GM18502 (cell line): ENCODE data around the gene PIK3C2G.
A peak's percentile ranks its signal among the peaks of the same experiment; 100 is the strongest.
"Not testable (repeated sequence)": the region's sequence is repeated elsewhere in the genome, so short reads cannot be mapped to it uniquely, and the experiment has no call there.

Experiments used
- ATAC-seq: cut with Tn5 transposase; IDR thresholded peaks from one replicate; pipeline ENCODE4 v1.9.1; 2021; ENCODE audit warnings: mild to moderate bottlenecking; ENCODE audit not compliant: unreplicated experiment, poor library complexity

Gene PIK3C2G, protein sequence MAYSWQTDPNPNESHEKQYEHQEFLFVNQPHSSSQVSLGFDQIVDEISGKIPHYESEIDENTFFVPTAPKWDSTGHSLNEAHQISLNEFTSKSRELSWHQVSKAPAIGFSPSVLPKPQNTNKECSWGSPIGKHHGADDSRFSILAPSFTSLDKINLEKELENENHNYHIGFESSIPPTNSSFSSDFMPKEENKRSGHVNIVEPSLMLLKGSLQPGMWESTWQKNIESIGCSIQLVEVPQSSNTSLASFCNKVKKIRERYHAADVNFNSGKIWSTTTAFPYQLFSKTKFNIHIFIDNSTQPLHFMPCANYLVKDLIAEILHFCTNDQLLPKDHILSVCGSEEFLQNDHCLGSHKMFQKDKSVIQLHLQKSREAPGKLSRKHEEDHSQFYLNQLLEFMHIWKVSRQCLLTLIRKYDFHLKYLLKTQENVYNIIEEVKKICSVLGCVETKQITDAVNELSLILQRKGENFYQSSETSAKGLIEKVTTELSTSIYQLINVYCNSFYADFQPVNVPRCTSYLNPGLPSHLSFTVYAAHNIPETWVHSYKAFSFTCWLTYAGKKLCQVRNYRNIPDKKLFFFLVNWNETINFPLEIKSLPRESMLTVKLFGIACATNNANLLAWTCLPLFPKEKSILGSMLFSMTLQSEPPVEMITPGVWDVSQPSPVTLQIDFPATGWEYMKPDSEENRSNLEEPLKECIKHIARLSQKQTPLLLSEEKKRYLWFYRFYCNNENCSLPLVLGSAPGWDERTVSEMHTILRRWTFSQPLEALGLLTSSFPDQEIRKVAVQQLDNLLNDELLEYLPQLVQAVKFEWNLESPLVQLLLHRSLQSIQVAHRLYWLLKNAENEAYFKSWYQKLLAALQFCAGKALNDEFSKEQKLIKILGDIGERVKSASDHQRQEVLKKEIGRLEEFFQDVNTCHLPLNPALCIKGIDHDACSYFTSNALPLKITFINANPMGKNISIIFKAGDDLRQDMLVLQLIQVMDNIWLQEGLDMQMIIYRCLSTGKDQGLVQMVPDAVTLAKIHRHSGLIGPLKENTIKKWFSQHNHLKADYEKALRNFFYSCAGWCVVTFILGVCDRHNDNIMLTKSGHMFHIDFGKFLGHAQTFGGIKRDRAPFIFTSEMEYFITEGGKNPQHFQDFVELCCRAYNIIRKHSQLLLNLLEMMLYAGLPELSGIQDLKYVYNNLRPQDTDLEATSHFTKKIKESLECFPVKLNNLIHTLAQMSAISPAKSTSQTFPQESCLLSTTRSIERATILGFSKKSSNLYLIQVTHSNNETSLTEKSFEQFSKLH (N-terminal part only)

DNA sequence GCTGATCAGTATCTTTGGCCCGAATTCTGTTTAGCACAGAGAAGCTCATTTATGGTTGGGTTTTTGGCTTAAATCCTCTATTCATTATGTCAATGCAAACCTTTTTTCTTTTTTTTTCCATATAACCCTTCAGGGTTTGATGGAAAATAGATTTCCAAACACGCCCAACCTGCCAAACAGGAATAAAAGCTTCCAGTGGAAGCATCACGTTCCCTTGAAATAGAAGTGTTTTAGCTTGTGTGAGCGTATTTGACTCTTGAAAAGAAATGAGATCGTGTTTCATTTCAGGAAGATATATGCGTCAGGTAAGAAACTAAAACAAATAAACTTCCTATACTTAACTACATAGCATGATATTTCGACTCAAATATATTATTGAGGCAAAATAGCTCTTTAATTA, at the start of gene PIK3C2G:
PIK3C2G (plus strand) TSS at position 246 of the 400 bp plus-strand sequence. CDS start 20,564 bp downstream, outside the sequence.
- ATAC-seq, result no peak

GRCh38 chr12:18217966-18218365, 43.4 kb upstream of the PIK3C2G start:
- no peak for ATAC-seq

DNA sequence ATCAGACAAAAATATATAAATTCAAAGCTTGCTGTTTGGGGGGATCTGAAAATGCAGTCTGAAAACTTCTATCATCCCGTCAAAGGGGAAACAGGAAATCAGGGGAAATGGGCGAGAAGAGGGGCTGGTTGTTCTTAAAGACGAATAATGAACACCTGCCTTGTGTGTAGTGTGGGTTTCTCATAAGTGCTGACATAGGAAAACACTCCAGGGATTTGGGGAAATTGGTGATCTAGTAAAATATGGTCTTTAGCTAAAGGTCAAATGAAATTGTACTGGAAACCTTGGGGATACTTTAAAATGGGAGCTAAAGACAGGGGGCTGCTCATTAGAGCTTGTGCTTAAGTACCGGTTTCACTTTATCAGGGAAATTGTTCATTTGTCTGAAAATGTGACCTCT, 39.6 kb upstream of the PIK3C2G start:
- no peak for ATAC-seq

DNA sequence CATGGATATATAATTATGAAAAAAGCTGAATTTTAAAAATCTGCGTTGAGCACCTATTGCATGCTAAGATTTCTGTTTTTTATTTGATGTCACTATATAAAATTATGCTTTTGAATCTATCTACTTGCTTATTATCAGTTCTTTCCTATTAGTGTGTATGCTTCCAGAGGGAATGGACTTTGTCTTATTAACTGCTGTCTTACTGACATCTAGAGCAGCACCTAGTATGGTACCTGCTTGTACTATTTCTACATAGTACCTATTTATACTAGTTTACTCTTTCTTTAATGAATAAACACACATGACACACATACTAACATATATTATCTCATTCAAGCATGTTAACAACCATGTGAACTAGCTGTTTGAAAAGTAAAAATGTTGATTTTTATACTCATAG, 38.6 kb upstream of the PIK3C2G start:
- no peak for ATAC-seq

DNA sequence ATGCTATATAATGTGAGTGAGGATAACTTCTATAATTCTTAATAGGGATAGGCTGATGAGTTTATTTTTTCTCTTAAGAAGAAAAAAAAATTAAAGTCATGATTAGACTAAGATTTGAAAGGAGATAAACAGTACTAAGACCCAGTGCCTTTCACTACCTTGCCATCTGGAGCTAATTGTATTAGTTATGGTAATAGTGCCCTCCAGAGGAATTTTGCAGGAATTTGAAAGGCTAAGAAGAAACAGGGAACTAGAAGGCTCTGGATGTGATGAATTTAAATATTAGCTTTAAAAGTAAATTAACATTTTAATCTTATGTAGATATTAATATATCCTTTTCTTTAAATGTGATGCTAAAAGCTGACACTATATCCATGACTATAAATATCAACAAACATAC, 36.6 kb upstream of the PIK3C2G start:
- peak; percentile 74 for ATAC-seq

GRCh38 chr12:18239526-18239925, 21.8 kb upstream of the PIK3C2G start:
- no peak for ATAC-seq

DNA sequence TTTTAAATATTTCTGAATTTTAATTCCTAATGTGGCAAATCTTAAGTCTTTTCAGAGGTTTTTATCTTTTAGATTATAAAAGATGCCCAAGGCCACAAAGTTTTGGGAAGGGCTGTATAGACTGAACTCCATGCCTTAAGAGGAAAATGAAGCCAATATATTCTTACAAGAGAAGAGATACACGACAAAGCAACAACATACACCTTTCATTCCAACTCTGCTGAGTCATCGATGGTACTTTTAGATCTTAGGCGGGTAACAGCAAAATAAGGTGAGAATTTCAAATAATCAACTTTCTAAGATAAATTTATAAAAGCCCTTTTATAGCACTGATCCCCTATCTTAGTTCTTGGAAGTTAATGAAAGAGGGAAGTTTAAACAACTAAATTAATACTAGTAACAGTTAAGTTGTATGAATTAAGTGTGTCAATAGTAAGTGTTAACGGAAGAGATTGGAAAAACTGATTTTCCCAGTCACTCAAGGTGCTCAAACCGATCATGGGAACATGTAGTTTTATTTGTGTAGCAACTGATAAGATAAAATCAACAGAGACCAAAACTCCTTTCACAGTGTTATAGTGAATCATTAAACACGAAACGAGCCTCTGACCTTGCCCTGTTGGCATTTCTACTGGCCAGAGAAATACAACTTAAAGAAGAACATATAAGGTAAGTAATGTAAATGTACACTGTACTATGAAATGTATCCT, 18.8 kb upstream of the PIK3C2G start:
- ATAC-seq, result no peak

GRCh38 chr12:18243238-18243637, 18.1 kb upstream of the PIK3C2G start:
- ATAC-seq, result no peak

DNA sequence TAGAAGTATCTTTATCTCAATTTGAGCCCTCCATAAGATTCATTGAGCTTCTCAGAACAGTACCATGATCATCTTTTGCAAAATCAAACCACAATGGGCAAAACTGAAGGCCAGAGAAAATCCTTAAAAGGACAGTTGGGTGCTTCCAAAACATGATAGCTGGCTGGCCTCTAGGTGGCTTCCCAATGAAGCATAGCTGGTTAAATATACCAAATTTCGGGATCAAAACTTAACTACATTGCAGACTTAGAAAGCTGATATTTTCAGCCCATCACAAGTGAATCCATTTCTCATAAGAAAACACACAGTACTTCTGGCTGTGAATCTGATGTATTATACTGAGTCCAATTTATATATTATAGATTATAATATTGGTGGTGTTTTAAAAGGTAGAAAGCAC, 15.3 kb upstream of the PIK3C2G start:
- ATAC-seq, result no peak

- no peak for ATAC-seq
Measured at GRCh38 chr12:18250313-18250916, 10.9 kb upstream of the PIK3C2G start.

DNA sequence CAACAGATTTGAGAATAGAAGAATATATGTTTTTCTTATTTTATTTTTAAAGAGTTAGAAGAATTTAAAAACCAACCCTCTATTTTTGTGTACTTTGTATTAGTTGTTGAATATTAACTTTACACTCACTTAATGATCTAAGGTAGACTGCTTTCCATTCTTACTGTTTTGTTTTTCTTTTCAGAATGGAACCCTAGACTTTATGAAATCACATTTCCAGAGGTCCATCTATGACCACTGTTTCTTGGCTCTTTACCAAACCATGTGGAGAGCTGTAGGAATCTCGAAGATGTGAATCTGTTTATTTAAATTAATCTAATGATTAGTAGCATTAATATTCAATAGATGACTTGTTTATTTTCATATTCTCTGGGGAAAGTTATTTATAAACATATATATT, 7.2 kb upstream of the PIK3C2G start:
- ATAC-seq, result no peak

DNA sequence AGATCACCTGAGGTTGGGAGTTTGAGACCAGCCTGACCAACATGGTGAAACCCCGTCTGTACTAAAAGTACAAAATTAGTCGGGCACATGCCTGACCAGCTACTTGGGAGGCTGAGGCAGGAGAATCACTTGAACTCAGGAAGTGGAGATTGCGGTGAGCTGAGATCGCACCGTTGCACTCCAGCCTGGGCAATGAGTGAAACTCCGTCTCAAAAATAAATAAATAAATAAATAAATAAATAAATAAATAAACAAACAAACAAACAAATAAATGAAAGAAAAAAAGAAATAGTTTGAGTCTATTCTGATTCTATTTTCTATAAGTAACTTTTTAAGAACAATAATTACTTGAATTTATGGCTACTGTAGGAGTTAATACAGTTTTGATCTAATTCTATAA, 6.3 kb upstream of the PIK3C2G start:
- ATAC-seq, result not testable (repeated sequence)

- ATAC-seq, result no peak
Measured at GRCh38 chr12:18257251-18257650, 4.1 kb upstream of the PIK3C2G start.

DNA sequence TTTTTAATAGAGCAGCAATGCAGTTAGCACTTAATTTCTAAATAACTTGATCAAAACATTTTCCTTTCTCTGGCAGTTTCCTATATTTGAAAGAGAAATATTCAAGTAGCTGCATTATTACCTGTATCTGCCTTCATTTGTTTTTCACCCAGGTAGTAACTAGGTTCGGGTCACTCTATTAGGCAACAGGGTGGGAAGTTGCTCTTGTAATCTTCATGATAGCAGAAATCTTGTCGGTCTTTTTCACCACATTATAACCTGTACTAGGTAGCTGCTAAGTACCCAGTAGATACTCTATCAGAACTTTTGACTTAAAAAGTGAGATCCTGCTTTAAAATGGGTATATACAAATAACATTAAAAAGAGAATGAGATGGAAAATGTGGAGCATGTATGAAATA, 2.4 kb upstream of the PIK3C2G start:
- ATAC-seq, result no peak

DNA sequence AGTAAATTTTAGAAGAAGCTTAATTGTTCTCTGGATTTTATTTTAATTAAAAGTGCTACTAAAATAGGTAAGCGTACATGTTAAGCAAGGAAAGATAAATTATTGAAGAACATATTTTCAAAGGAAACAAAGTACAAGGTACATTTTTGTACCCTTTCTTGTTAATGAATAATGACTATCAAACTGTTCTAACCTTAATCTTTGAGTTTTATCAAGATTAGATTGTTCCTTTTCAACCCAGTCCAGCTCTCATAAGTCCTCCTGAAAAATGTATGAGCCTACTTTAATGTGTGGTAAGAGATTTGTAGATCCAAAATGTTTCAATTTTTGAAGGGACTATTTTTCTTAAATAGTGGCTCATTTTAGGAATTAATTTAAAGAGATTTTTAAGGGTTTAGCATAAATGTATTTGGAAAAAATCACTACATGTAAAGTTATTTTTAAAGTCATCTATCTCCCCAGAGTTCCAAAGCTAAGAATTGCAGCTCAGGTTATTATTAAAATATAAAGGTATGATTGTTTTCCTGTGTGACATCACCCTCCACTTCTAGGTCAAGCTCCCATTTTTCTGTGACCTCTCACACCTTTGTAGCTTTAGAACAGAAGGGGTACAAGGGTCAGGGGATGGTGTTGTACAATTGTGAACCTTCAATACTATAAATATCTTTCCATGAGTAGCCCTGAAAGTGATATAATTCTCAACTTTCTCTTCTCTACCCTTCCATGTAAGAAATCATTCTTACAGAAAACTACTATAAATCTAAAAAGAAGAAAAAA, 1.2 kb upstream of the PIK3C2G start:
- no peak for ATAC-seq

GRCh38 chr12:18261906-18262305, 588 bp downstream of the PIK3C2G start:
- no peak for ATAC-seq

DNA sequence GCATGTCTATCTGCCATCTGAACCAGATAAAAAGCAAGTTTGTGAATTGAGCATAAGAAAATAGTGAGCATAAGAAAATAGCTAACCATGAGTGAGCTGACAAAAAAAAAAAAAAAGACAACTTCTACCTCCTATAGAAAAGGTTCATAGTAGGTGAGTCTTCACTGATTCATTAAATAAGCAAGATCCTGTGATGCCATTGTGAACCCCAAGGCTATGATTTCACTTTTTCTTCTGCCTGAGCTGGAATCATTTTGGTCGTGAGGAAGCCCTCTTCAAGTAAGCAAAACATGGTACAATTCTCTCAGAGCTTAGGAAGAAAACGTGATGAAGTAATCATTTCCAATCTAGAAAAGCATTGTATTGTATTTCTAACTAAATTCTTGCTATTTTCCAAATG, 1.2 kb downstream of the PIK3C2G start:
- no peak for ATAC-seq

GRCh38 chr12:18264581-18265075, 3.3 kb downstream of the PIK3C2G start:
- no peak for ATAC-seq
